Lung microvascular endothelial cell (primary cell): ENCODE results near the gene PAK4. TPM values are rescaled to one million over a fixed set of nuclear protein-coding genes. Genes with fewer than 3 reads are reported as not detected.
A peak's percentile ranks its signal among the peaks of the same experiment; 100 is the strongest.

Experiments used
- DNase-seq, 2 donors: peaks; one replicate each; pipeline versions ENCODE4 v3.0.0 to v3.0.0-alpha.2; 2010; ENCODE audit warnings: low read depth in 2 of 2
- total RNA-seq: library from RNA; depleted of rRNA; stranded (reverse); fragments of >200 nt; gene quantifications from 2 replicates; pipeline ENCODE4 v1.2.1, GENCODE V29; 2014

Gene PAK4
- total RNA-seq, 1 donor from 2014 or later = 2.6 TPM

DNA sequence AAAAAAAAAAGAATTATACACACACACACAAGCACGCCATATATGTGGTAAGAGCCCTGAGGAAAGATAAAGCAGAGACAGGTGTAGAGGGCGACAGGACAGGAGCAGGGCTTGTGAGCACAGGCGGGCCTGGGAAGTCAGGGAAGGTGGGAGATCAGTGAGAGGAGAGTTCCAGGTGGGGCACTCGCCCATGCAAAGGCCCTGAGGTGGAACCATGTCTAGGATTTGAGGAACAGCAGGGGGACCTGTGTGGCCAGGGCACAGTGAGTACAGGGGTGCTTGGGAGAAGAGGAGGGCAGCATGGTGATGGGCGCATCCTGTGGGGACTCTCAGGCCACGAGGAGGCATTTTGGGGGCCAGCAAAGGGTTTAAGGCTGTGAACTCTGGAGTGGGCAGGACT lies 38.7 kb downstream of the PAK4 start:
- no peak for DNase-seq

DNA sequence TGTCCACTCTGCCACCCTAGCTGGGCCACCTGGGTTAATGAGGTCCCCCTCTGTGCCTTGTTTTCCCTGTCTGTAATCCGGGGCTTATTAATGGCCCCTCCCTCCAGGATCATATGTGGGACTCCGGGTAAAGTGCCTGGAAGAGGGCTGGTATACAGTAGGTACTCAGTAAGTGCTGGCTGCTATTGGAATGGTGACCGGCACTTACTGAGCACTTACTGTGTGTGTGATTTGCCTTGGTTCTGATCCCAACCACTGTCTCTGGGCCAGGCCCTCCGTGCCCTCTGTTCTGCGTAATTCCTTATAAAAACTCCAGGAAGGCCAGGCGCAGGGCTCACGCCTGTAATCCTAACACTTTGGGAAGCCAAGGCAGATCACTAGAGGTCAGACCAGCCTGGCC lies 40.3 kb downstream of the PAK4 start:
- no peak for DNase-seq

DNA sequence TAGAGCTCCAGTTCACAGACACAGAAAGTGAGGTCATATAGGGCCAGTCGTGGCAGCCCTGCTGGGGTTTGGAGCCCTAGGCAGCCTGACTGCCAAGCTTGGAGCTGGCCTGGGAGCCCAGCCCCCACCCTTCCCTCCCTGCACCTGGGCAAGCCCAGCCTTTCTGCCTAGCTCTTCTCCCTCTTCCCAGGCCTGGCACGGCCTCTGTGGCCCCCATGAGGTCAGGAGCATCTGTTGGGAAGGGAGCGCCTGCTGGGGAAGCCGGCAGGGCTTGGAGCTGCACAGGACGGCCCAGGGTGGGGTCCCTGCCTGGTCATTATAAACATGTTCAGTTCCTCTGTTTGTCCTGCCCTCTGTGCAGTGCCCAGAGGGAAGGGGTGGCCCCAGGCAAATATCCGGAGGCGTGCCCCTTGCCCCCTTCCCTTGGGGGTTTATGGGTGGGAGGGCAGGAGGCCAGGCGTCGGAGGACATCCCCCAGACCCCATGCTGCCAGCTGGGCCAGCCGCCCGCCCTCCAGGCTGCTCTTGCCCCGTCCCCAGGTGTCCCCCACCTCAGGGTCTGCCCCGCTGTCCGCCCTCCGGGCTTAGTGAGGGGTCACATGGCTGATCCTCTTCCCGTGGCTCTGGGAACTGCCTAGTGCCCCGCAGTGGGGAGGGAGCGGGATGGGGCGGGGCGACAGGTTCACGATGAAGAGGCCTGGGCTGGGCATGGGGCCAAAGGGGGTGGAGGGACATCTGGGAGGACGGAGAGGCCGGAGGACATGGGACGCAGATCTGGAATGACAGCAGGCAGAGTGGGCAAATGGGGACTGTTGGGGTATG lies 41.2 kb downstream of the PAK4 start:
- peak; percentile 68 to 89 for DNase-seq

DNA sequence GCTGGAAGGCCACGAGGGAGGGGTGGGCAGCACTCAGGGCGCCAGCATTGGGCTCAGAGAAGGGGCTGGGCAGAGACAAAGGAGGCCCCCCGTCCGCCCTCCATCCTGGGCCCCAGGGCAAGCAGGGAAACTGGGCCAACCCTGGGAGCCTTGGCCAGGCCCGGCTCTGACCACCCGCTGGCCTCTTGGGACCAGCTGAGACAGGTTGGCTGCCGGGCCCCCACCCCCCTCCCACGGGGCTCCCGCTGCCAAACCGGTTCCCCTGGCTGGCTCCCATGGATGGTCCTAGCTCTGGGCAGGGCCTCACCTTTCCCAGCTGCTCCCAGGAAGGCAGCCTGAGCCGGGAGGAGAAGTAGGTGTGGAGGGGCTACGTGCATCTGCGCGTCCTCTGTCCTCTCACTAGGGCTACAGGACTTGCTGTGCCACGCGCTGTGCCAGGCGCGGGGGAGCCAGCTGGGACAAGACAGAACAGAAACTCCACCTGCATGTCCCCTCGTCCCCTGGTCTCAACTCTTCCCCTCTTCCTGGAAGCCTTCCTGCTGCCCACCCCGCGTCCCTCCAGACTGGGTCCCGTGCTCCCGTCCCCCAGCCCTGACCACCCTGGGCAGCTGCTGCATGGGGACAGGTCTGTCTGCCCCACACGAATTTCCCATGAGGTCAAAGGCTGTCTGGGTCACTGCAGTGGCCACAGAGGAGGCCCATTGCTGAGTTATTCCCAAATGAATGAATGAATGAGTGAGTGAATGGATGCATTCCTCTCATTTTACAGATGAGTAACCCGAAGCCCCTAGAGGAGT lies 42.1 kb downstream of the PAK4 start:
- no peak for DNase-seq

DNA sequence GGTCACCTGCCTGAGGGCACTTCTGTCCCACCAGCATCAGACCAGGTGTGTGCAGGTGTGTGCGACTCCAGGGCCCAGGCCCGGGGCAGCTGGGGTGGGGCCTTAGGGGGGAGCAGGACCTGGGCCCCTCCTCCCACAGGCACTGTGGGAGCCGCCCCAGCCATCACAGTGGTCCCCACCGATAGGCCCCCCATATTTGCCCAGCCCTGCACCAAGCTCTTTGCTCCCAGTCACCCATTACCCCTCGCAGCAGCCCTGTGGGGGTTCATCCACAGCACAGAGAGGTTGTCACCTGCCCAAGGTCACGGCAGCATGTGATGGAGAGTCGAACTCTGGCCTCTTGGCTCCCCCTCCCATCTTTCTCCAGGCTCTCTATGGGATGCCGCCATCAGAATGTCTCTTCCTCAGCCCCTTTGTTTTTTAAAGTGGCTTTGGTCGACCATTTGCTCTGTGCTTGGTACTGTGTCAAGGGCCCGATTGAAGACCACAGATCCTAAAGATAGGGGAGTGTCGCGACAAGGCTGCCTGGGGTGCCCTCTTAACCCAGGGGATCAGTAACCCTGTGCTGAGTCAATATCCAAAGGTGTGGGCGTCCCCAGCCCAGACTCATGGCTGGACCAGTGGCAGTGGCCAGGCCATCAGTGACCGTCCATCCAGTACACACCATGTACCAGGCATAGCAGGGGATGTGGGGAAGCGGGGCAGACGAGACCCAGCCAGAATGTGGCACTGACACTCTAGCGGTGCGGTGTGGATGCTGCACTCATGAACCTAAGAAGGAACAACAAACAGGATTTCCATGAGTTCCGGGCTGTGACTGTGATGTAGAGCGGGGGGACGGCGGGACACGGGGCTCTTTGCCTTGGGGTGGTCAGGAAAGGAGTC lies 42.9 kb downstream of the PAK4 start:
- DNase-seq = no peak

DNA sequence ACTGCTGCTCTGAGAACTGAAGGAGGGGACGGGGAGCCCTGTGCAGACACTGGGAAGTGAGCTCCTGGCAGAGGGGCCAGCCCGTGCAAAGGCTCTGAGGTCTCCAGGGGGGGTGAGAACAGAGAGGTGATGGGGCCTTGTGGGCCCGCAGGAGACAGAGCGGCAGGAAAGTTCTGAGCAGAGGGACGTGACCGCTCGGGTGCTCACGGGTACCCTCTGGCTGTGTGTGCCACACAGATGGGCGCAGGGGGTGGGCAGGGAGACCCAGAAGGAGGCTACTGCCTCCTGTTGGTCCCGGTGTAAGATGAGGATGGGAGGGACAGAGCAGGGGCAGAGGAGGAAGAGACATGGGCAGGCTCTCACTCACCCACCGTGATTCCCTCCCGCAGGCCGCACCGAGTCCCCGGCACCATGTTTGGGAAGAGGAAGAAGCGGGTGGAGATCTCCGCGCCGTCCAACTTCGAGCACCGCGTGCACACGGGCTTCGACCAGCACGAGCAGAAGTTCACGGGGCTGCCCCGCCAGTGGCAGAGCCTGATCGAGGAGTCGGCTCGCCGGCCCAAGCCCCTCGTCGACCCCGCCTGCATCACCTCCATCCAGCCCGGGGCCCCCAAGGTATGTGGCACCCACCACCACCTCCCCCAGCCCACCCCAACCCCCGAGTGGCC lies 43.7 kb downstream of the PAK4 start:
- no peak for DNase-seq

DNA sequence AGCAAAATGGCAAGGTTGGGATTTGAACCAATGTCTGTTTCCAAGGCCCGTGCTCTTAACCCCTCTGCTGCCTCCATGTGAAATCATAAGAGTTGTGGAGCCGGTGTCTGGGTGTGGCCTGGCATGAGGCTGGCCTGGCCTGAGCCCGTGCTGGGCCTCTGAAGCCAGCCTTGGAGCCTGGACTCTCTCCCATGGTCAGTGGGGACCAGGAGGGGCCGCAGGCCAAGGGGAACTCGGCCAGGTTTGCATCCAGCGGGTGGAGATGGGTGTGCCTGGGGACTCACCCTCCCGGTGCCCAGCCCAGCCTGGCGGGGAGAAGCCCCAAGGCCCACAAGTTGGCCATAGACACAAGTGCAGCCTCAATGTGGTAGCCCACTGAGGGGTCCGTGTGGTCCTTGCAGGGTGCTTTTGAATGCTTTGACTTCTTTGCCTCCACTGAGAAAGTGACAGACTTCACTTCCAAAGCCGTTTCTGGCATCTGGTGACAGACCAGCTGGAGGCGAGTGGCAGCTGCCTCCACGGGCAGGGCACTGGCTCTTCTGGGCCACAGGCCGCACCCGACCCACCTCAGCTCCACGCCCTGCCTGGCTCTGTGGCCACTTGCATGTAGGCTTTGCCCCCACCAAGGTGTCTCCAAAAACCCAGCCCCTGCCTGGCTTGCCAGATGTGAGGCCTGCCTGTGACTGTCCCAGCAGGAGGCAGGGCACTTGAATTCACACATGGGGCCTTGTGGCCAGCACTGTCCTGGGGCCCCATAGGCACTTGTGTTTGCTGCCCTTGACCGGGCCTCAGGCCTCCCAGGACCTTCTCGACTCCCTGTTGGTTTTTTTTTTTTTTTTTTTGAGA lies 45.0 kb downstream of the PAK4 start:
- DNase-seq = no peak

DNA sequence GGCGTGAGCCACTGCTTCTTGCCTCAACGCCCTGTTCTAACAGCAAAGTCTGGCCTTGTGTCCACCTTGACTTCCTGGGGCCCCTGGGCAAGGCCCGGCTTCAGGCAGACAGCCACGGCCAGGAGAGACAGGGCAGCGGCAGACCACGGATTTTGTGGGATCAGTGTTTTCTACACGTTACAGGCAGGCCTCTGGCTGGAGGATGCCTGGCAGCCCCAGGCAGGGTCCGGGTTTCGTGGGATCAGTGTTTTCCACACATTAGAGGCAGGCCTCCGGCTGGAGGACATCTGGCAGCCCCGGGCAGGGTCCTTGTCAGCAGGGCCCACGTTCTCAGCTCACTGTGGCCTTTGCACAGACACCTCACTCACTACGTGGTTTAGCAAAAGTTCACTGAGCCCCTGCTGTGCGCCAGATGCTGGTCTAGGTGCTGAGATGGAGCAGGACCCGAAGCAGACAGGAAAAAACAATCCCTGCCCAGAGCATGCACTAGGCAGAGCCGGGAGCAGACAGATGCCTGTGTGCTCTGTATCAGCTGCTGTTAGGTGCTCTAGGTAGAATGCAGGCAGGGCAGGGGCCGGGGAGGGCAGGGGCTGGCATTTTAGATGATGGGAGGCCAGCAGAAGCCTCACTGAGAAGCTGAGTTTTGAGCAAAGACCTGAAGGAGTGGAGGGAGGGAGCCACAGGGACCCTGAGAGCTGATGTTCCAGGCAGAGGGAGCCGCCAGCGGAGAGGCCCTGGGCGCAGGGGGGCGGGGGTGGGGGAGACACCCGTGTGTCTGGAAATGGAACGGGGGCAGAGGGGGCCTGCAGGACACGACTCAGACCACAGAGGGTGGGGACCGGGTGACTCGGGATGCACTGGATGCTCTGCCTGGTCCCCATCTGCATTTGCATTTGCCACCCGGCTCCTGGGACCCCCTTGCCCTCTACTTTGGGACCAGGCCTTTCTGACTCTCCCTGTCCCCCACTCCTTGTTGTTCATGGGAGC lies 46.2 kb downstream of the PAK4 start:
- no peak for DNase-seq

DNA sequence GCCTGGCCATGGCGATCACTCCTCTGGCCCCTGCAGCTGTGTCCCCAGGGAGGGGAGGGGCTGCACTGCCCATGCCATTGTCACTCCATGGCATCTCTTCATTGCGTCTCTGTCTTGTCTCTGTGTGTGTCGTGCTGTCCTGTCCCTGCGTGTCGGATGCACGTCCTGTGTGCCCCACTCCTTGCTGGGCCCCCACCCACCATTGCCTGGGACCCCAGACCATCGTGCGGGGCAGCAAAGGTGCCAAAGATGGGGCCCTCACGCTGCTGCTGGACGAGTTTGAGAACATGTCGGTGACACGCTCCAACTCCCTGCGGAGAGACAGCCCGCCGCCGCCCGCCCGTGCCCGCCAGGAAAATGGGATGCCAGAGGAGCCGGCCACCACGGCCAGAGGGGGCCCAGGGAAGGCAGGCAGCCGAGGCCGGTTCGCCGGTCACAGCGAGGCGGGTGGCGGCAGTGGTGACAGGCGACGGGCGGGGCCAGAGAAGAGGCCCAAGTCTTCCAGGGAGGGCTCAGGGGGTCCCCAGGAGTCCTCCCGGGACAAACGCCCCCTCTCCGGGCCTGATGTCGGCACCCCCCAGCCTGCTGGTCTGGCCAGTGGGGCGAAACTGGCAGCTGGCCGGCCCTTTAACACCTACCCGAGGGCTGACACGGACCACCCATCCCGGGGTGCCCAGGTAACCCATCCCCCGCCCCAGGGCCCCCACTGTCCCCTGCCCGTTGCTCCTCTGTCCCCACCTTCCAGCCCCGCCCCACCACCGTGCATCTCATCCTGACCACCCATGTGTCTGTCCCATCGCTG lies 47.3 kb downstream of the PAK4 start:
- DNase-seq = no peak

DNA sequence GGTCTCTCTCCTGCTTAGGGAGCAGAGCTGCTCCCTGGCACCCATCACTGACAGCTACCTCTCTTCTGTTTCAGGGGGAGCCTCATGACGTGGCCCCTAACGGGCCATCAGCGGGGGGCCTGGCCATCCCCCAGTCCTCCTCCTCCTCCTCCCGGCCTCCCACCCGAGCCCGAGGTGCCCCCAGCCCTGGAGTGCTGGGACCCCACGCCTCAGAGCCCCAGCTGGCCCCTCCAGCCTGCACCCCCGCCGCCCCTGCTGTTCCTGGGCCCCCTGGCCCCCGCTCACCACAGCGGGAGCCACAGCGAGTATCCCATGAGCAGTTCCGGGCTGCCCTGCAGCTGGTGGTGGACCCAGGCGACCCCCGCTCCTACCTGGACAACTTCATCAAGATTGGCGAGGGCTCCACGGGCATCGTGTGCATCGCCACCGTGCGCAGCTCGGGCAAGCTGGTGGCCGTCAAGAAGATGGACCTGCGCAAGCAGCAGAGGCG lies 48.0 kb downstream of the PAK4 start:
- DNase-seq = no peak

DNA sequence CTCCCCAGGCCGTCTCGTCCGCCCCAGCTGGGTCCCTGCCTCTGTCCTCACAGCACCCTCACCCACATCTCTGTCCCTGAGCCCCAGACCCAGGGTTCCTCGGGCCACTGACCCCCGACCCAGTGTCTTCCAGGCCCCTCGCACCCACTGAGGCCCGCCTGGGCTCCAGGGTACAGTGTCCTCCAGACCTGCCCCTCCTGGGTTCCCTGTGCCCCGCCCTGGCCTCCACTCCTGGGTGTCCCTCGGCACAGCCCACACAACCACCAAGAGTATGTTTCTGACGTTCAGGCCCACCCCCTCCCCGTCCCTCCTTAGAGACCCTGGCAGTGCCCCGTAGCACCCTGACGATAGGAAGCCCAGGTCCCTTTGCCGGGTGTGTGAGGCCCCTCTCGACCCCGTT lies 48.6 kb downstream of the PAK4 start:
- DNase-seq = no peak

DNA sequence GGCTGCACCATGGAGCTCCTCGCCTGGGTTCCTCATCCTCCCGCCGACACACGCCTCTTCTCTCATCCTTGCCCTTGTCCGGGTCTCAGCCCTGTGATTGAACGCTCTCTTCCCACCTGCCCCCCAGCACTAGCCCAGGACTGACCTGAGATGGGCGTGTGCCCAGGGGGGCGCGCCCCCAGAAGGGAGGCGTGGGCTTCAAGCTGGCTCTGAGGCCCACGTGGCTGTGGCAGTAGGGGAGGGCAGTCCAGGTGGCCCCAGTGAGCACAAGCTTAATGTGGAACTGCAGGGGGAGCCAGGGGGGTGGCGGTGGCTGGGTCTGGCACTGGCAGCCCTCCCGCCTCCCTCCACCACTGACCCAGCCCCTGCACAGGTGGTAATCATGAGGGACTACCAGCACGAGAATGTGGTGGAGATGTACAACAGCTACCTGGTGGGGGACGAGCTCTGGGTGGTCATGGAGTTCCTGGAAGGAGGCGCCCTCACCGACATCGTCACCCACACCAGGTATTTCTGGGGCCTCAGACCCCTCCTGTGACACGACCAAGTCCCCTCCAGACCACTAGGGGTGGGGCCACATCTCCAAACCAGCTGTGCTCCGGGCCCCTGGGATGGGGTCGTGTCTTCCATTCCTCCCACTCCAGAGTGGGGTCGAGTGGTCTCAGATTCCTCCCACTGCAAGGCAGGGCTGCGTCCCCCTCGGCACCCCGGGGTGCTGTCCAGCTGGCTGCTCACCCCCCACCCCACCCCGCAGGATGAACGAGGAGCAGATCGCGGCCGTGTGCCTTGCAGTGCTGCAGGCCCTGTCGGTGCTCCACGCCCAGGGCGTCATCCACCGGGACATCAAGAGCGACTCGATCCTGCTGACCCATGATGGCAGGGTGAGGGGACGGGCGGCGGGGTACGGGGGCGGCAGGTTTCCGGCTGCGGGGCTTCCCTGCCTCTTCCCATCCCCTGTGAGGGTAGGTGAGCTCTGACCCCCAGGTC lies 49.3 kb downstream of the PAK4 start:
- no peak for DNase-seq

DNA sequence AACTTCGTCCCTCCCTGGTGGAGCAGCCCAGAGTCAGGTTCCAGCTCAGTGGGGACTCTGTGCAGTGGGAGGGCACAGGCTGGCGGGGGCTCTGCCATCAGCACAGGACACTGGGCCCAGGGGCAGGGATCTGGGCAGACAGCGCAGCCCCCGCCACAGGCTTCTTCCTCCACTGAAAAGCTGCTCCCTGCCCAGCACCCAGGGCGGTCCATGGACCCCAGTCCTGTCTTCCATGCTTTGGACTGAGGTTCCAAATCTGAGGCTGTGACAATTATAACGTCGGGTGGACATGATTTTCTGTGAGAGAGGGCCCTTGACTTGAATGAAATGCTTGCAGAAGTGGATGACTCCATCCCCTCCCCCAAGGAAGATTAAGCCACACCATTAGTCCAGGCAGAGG lies 50.0 kb downstream of the PAK4 start:
- DNase-seq = no peak

DNA sequence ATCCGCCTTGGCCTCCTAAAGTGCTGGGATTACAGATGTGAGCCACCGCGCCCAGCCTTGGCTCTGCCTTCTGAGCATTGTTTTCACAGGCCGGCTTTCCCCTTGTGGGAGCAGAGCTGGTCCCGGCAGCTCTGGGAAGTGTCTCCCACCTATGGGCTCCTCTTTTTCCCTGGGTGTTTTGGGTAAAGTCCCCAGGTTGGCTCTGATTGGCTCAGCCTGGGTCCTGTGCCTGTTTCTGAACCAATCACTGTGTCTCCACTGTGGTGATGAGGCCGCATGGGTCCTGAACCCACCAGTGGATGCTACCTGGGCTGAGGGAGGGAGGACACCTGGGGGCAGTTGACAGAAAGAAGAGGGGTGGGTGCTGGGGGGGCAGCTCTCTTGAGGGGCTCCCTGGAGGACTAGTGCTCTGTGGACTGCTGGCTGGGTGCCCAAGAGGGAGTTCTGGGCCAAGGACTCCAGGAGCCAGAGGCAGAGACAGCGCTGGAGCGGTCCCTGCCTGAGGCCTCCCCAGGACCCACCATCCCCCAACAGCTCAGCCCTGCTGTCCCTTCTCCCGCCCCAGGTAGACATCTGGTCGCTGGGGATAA lies 51.6 kb downstream of the PAK4 start:
- no peak for DNase-seq

DNA sequence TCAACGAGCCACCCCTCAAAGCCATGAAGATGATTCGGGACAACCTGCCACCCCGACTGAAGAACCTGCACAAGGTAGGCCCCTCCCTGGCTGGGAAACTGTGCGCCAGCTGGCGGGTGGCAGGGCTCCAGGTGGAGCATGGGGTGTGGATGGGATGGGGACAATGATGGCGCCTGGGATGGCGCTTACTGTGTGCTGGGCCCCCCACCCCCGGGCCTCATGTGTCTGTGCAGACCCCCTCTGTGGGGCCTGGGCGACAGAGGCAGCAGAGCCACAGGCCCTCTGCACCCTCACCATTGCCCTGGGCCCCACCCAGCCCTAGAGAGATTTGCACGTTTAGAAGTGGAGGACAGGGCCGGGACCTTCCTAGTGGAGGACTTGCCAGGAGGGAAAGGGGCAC lies 52.1 kb downstream of the PAK4 start:
- DNase-seq = no peak

DNA sequence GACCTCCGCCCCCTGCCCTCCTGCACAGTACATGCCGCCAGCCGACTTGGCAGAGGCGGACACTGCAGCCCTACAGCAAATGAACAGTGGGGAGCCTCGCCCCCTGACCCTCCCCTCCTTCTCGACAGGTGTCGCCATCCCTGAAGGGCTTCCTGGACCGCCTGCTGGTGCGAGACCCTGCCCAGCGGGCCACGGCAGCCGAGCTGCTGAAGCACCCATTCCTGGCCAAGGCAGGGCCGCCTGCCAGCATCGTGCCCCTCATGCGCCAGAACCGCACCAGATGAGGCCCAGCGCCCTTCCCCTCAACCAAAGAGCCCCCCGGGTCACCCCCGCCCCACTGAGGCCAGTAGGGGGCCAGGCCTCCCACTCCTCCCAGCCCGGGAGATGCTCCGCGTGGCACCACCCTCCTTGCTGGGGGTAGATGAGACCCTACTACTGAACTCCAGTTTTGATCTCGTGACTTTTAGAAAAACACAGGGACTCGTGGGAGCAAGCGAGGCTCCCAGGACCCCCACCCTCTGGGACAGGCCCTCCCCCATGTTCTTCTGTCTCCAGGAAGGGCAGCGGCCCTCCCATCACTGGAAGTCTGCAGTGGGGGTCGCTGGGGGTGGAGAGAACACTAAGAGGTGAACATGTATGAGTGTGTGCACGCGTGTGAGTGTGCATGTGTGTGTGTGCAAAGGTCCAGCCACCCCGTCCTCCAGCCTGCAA lies 52.9 kb downstream of the PAK4 start:
- DNase-seq = no peak
